ENCODE results near the gene INTS6.
"Not testable (repeated sequence)": the region's sequence is repeated elsewhere in the genome, so short reads cannot be mapped to it uniquely, and the experiment has no call there.

INTS6 gene

DNA sequence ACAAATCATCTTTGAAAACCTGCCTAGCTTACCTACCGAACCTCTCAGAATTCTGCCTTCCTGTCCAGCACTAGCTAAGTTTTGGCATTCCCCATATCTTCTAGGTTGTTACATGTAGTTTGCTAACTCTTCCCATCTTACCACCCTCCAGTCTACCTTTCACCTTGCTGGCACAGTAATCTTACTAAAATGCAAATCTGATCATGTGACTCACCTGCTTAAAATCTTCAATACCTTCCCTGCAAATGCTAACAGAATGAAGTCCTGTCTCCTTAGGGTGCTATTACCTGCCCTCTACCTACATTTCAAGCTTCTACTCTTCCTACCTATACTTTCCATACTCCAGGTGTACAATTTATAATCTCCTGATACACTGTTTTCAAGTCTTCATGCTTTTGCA lies 30.4 kb downstream of the INTS6 start:
- no peak overlapping the region for H3K4me3 ChIP-seq
- no peak overlapping the region for H3K27ac ChIP-seq
- TF ChIP-seq, protein P1, sequence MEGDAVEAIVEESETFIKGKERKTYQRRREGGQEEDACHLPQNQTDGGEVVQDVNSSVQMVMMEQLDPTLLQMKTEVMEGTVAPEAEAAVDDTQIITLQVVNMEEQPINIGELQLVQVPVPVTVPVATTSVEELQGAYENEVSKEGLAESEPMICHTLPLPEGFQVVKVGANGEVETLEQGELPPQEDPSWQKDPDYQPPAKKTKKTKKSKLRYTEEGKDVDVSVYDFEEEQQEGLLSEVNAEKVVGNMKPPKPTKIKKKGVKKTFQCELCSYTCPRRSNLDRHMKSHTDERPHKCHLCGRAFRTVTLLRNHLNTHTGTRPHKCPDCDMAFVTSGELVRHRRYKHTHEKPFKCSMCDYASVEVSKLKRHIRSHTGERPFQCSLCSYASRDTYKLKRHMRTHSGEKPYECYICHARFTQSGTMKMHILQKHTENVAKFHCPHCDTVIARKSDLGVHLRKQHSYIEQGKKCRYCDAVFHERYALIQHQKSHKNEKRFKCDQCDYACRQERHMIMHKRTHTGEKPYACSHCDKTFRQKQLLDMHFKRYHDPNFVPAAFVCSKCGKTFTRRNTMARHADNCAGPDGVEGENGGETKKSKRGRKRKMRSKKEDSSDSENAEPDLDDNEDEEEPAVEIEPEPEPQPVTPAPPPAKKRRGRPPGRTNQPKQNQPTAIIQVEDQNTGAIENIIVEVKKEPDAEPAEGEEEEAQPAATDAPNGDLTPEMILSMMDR (IDR thresholded peaks at IDR 0.05), result no peak
- no peak for DNase-seq (ENCODE audit: low spot score)

DNA sequence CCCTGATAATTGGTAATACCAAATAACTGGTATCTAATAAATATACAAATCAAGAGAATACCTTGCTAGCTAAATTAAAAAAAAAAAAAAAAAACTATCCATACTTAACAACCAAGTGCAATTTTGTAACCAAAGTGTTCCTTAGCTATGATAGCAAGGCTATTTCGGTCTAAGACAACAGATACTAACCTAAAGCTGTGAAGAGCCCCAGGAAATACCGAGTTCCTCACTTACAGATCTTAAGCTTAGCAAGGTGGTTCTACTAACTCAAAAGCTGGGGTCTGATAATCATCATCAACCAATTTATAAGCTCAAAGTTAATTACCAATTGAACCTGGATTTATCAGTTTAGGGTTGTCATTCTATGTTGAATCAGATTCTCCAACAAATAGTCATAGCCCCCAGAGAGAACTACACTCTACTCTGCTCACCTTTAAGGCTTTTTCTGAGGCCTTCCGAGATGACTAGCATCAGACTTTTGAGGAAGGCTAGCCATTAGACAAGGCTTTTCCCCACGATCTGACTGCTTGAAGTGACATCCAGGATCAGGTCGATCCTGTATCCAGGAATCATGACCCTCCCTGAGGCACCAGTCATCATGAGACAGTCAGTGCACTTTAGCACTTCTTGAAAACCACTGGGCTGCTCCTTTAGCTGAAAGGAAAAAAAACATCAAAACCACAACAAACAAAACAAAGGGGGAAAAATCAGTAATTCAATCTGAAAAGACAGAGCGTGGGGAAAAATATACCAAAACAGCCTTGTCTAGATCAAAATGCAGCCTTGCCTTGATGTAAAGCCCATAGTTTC lies 31.9 kb downstream of the INTS6 start:
- DNase-seq (ENCODE audit: low spot score), result no peak
- Histone ChIP-seq H3K27ac (no peak overlapping the region), H3K4me3 (no peak overlapping the region)
- TF ChIP-seq, protein P1 (IDR thresholded peaks at IDR 0.05), result no peak

DNA sequence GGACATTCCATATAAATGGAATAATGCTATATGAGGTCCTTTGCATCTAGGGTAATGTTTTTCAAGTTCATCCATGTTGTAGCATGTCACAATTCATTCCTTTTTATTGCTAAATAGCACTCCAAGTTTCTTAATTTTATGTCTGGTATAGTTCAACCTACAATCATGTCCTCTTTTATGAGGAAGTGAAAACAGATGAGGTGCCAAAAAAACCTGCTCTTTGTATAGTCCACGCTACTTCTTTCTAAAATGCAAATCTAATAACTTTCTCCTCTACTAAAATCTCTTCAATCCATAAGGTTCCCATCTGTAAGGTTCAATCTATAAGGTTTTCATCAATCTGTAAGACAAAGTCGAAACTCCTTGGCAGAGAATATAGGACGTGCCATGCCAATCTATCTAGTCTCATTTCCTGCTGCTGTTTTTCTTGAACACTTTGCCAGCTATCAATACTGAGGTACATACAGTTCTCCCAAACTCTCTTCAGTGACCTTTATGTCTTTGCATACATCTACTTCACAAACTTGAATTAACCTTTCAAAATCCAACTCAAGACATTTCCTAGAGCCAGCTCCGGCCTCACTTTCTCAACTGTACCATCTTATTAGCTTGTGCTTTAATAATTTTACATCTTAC lies 33.7 kb downstream of the INTS6 start:
- H3K27ac ChIP-seq, result no peak overlapping the region
- DNase-seq (ENCODE audit: low spot score), result no peak
- TF ChIP-seq, protein P1 (IDR thresholded peaks at IDR 0.05), result no peak

DNA sequence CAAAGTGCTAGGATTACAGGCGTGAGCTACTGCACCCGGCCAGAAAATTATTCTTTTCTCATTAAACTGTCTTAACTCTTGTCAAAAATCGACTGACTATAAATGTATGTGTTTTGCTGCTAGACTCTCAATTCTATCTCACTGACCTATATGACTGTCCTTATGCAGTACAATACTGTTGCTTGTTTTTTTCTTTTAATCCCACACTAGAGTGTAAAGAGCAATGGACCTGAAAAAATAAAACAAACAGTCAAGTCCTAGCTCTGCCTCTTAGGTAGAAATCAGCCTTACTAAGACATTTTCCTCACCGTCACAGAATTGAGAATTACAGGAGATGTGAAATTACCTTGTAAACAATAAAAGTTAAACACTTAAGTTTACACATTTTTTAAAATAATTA lies 35.1 kb downstream of the INTS6 start:
- no peak for DNase-seq (ENCODE audit: low spot score)
- Histone ChIP-seq H3K4me3 (no peak overlapping the region), H3K27ac (no peak overlapping the region)
- TF ChIP-seq, protein P1 (IDR thresholded peaks at IDR 0.05), result no peak

More for the DNA sequence above, 33.7 kb downstream of the INTS6 start:
- H3K4me3 ChIP-seq, result no peak overlapping the region

DNA sequence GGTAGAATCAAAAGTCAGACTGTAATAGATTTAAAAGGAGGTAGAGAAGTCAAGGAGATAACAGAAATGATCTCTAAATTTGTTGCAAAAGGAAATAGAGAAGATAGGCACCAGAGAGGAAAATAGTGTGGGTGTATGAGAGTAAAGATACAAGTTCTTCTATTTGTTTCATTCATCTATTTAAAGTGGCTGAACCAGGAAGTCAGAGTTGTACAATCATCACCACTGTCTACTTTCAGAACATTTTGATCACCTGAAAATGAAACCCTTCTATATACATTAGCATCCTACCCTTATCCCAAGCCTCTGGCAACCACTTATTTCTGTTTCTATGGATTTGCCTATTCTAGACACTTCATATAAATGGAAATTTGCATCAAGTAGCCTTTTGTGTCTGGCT lies 36.7 kb downstream of the INTS6 start:
- no peak for DNase-seq (ENCODE audit: low spot score)

DNA sequence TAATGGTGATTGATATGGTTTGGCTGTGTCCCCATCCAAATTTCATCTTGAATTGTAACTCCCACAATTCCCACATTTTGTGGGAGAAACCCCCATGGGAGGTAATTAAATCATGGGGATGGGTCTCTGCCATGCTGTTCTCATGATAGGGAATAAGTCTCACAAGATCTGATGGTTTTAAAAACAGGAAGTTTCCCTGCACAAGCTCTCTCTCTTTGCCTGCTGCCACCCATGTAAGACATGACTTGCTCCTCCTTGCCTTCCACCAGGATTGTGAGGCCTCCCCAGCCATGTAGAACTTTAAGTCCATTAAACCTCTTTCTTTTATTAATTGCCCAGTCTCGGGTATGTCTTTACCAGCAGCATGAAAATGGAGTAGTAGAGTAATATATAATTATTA lies 37.5 kb downstream of the INTS6 start:
- H3K4me3 ChIP-seq; DNase-seq (ENCODE audit: low spot score); H3K27ac ChIP-seq: not testable (repeated sequence)

More for the DNA sequence above, 36.7 kb downstream of the INTS6 start:
- H3K27ac ChIP-seq, result no peak overlapping the region
- TF ChIP-seq, protein P1 (IDR thresholded peaks at IDR 0.05), result no peak
- no peak overlapping the region for H3K4me3 ChIP-seq

DNA sequence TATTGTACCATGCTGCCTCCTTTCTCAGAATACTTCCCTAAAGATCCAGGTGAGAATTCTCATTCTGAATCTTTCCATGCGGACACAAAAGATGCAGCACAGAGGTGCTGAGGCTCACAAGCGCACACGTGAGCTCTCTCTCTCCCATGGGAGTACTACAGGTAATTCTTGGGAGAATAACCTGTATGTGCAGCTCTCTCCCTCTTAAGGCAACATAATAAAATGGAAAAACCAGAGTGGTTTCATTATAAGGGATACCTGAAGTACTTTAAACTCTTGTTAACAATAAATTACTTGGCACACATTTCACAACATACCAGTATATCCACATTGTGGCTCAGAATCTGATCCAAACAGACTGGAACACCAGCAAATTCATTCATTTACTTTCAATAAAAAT lies 40.4 kb downstream of the INTS6 start:
- H3K4me3 ChIP-seq, result no peak overlapping the region
- no peak overlapping the region for H3K27ac ChIP-seq
- no peak for DNase-seq (ENCODE audit: low spot score)
- TF ChIP-seq, protein P1 (IDR thresholded peaks at IDR 0.05), result no peak
